Measurements from ENCODE around the gene COMMD10. TPM values are rescaled to one million over a fixed set of nuclear protein-coding genes. Genes with fewer than 3 reads are reported as not detected.
"Not testable (repeated sequence)": the region's sequence is repeated elsewhere in the genome, so short reads cannot be mapped to it uniquely, and the experiment has no call there.

The COMMD10 gene
- 38.4 TPM for polyA plus RNA-seq (2012; ENCODE audit: insufficient read depth, insufficient read length)

DNA sequence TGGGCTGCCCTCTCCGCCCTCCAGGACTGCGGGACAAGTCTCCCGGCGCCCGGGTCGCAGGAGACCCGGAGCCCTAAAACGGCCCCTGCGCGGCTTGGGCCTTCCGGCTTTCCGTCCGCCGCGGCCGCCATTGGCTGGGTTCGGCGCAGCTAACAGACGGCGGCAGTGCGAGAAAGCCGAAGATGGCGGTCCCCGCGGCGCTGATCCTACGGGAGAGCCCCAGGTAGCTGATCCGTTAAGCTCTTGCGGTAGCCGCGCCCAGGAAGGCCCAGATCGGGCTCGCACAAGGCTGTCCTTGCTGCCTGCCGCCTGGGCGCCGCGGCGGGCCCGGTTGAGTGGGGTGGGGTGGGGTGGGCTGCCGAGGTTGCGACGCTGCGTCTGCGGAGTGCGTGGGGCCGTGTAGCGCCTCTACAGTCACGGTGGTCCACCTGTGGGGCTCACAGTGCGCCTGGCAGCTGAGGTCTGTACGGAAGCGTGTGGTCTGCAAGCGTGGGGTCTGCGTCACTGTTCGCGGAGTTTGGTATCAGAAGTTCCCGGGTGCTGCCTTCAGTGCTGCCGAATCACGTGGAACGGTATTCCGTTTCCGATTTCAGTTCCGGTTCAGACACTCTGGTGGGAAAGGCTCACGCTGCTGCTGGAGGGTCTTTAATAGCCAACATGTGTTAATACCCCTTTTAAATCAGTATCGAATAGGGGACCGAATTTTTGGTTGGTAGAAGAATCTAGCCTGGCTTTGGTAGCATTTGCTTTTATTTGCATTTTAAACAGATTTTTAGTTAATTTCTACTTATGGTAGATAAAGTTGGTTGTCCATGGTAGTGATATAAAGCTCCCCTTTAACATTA is at the start of gene COMMD10:
Gene COMMD10, plus strand, starts transcription at position 155 of the 845 bp plus-strand sequence.
- peak; percentile 90 for DNase-seq (ENCODE audit: low read depth, low spot score)
- H3K4me3 ChIP-seq (ENCODE audit: low read length), result peak within 1 kb of the TSS; percentile 80

DNA sequence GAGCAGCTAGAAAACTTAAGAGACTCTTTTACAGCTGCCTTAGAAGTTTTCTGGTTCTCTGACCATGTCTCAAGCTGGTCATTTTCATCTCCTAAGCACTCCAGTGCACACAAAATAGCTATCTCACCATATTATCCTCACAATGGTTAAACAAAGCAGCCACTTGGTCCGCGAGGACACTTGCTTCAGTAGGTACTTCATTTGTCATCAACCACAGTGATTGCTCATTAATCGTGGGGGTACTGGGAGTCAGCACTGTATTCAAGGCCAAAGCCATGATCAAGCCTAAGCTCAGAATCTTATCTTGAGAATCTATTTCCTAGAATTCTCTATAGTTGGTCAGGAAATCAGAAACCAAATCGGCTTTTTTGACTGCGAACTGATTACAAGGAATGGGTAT is 49.7 kb upstream of the COMMD10 start:
- H3K4me3 ChIP-seq (ENCODE audit: low read length), result no peak overlapping the region
- DNase-seq (ENCODE audit: low read depth, low spot score), result no peak

- DNase-seq (ENCODE audit: low read depth, low spot score), result no peak
- no peak overlapping the region for H3K4me3 ChIP-seq (ENCODE audit: low read length)
These were observed 47.5 kb upstream of the COMMD10 start for GRCh38 chr5:116037236-116037822.

- DNase-seq (ENCODE audit: low read depth, low spot score), result peak; percentile 25
- H3K4me3 ChIP-seq (ENCODE audit: low read length), result no peak overlapping the region
These were observed 46.0 kb upstream of the COMMD10 start for GRCh38 chr5:116038817-116039216.

GRCh38 chr5:116042375-116042774 is 42.5 kb upstream of the COMMD10 start:
- no peak for DNase-seq (ENCODE audit: low read depth, low spot score)
- H3K4me3 ChIP-seq (ENCODE audit: low read length), result no peak overlapping the region

- DNase-seq (ENCODE audit: low read depth, low spot score), result no peak
- H3K4me3 ChIP-seq (ENCODE audit: low read length), result no peak overlapping the region
These were observed 40.8 kb upstream of the COMMD10 start for GRCh38 chr5:116044073-116044472.

- no peak overlapping the region for H3K4me3 ChIP-seq (ENCODE audit: low read length)
- no peak for DNase-seq (ENCODE audit: low read depth, low spot score)
These were observed 39.0 kb upstream of the COMMD10 start for GRCh38 chr5:116045821-116046220.

- H3K4me3 ChIP-seq (ENCODE audit: low read length), result no peak overlapping the region
- no peak for DNase-seq (ENCODE audit: low read depth, low spot score)
These were observed 38.6 kb upstream of the COMMD10 start for GRCh38 chr5:116046261-116046660.

DNA sequence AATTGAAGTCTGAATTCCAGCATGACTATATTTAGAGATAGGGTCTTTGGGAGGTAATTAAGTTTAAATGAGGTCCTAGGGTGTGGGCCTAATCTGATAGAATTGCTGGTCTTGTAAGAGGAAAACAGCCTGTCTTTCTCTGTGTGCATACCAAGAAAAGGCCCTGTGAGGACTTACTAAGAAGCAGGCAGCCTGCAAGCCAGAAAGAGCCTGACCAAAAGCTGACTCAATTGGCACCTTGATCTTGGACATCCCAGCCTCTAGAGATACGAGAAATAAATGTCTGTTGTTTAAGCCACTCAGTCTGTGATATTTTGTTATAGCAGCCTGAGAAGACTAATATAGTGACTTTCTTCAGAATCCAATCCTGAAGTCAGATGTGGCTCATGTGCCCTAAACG is 38.0 kb upstream of the COMMD10 start:
- DNase-seq (ENCODE audit: low read depth, low spot score), result no peak
- H3K4me3 ChIP-seq (ENCODE audit: low read length), result no peak overlapping the region

DNA sequence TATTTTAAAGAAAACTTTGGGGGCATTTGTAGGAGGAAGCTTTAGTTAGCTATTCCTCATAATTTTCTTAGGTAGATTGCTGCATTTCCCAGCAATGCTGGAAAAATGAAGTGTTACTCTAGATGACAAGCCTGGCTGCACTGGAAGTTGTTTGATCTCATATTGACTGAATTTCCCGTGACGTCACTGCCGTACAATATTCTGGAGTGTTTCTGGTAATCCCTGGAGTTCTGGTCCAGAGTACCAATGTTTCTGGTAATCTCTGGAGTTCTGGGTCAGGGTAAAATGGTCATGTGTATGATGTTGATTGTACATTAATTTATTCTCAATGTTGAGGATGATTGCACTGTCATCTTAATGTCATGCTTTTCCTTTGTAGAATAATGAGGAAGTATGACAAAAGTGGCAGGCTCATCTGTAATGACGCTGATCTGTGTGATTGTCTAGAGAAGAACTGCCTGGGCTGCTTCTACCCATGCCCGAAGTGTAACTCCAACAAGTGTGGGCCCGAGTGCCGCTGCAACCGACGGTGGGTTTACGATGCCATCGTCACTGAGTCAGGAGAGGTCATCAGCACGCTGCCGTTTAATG is 26.4 kb upstream of the COMMD10 start:
- no peak overlapping the region for H3K4me3 ChIP-seq (ENCODE audit: low read length)
- DNase-seq (ENCODE audit: low read depth, low spot score), result no peak

- DNase-seq (ENCODE audit: low read depth, low spot score), result no peak
- no peak overlapping the region for H3K4me3 ChIP-seq (ENCODE audit: low read length)
These were observed 22.5 kb upstream of the COMMD10 start for GRCh38 chr5:116062352-116062751.

DNA sequence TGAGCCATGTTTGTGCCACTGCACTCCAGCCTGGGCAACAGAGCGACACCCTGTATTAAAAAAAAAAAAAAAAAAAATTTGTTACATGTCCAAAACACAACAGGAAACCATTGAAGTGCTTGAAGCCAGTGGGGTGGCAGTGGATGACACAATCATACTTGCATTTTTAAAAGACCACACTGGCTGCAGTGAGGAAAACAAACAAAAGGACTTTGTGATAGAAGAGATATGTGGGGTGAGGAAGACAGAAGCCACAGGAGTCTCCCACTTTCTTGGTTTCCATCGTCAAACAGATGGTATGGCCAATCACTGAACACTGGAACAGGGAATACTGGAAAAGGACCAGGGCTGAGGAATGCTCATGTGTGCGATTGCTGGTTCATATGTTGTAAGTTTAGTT is 20.9 kb upstream of the COMMD10 start:
- DNase-seq (ENCODE audit: low read depth, low spot score), result no peak
- no peak overlapping the region for H3K4me3 ChIP-seq (ENCODE audit: low read length)

- no peak overlapping the region for H3K4me3 ChIP-seq (ENCODE audit: low read length)
- peak; percentile 62 for DNase-seq (ENCODE audit: low read depth, low spot score)
These were observed 16.7 kb upstream of the COMMD10 start for GRCh38 chr5:116068028-116068632.

- DNase-seq (ENCODE audit: low read depth, low spot score), result no peak
- H3K4me3 ChIP-seq (ENCODE audit: low read length), result no peak overlapping the region
These were observed 13.6 kb upstream of the COMMD10 start for GRCh38 chr5:116071211-116071610.

DNA sequence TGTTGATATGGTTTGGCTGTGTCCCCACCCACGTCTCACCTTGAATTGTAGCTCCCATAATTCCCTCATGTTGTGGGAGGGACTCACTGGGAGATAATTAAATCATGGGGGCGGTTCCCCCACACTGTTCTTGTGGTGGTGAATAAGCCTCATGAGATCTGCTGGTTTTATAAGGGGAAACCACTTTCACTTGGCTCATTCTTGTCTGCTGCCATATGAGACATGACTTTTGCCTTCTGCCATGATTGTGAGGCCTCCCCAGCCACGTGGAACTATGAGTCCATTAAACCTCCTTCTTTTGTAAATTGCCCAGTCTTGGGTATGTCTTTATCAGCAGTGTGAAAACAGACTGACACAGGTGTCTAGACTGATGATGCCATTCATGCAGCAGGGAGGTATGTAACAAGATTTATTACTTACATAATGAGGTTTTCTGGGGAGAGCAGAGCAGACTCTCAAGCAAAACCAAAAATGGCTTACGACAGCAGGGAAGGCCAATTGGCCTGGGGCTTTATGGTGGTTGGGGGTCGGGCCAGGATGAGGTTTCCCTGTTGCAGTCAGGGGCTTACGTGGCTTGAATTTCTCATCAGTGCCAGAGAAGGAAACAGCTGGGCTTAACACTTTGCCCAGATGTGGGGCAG is 9.5 kb upstream of the COMMD10 start:
- peak; percentile 32 for DNase-seq (ENCODE audit: low read depth, low spot score)
- H3K4me3 ChIP-seq (ENCODE audit: low read length), result no peak overlapping the region

- no peak overlapping the region for H3K4me3 ChIP-seq (ENCODE audit: low read length)
- DNase-seq (ENCODE audit: low read depth, low spot score), result no peak
These were observed 8.3 kb upstream of the COMMD10 start for GRCh38 chr5:116076496-116076895.

GRCh38 chr5:116078199-116078598 is 6.6 kb upstream of the COMMD10 start:
- no peak overlapping the region for H3K4me3 ChIP-seq (ENCODE audit: low read length)
- no peak for DNase-seq (ENCODE audit: low read depth, low spot score)

DNA sequence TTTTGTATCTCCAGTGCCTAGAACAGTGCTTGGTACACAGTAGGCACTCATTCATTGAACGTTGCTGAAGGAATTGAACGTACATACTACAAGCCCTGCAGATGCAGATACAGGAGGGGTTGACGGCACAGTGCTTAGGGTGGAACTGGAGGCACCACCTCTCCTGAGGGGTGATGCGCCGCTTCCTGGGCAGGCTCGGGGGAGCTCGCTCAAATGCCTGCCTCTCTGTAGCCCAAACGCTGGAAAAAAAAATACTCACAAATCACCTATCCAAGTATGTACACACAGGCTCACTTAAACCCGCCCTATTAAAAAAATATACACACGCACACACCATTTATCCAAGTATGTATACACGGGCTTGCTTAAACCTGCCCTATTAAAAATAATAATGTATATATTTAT is 536 bp upstream of the COMMD10 start:
- peak overlapping the region; percentile 80 for H3K4me3 ChIP-seq (ENCODE audit: low read length)
- DNase-seq (ENCODE audit: low read depth, low spot score), result peak; percentile 17

GRCh38 chr5:116086309-116086708 is 1.5 kb downstream of the COMMD10 start:
- not testable (repeated sequence) for DNase-seq (ENCODE audit: low read depth, low spot score)
- H3K4me3 ChIP-seq (ENCODE audit: low read length), result peak overlapping the region; percentile 80; the same call in 1 of the 2 replicates
